GM23338 (cell line): ENCODE measurements around the gene FFAR3.

Source experiments
- CREB1 ChIP-seq: fragments of 250-450 bp; sonication (Bioruptor Pico); IDR thresholded peaks from 2 replicates; pipeline ENCODE4 v1.5.0; 2020; ENCODE audit warnings: low read depth, mild to moderate bottlenecking, moderate library complexity
- ETS1 ChIP-seq: IDR thresholded peaks from 2 replicates; pipeline ENCODE4 v1.6.1; 2016; ENCODE audit warnings: antibody characterized with exemption
- EZH2 ChIP-seq: fragments of 200-600 bp; sonication (generic); IDR thresholded peaks from one replicate; pipeline ENCODE4 v1.8.0; 2017; ENCODE audit warnings: antibody characterized with exemption, mild to moderate bottlenecking, low read depth; ENCODE audit not compliant: unreplicated experiment
- EZH2phosphoT487 ChIP-seq: fragments of 200-600 bp; sonication (generic); IDR thresholded peaks from one replicate; pipeline ENCODE4 v1.8.1; 2018; ENCODE audit warnings: antibody characterized with exemption; ENCODE audit not compliant: unreplicated experiment
- JUNB ChIP-seq: IDR thresholded peaks from one replicate; pipeline ENCODE4 v1.6.1; 2016; ENCODE audit warnings: antibody characterized with exemption; ENCODE audit not compliant: unreplicated experiment
- NANOG ChIP-seq: IDR thresholded peaks from 2 replicates; pipeline ENCODE4 v1.6.1; 2016; ENCODE audit warnings: antibody characterized with exemption, borderline replicate concordance
- POLR2AphosphoS5 ChIP-seq: IDR thresholded peaks from 2 replicates; pipeline ENCODE4 v1.6.1; 2016; ENCODE audit warnings: antibody characterized with exemption, low read depth
- STAT1 ChIP-seq: IDR thresholded peaks from one replicate; pipeline ENCODE4 v1.6.1; 2016; ENCODE audit warnings: antibody characterized with exemption; ENCODE audit not compliant: unreplicated experiment
- ZNF114 ChIP-seq: fragments of 250-450 bp; sonication (Bioruptor Pico); IDR thresholded peaks from 2 replicates; pipeline ENCODE4 v1.5.0; 2020; ENCODE audit warnings: mild to moderate bottlenecking, moderate library complexity
- ZNF331 ChIP-seq: fragments of 250-450 bp; sonication (Bioruptor Pico); IDR thresholded peaks from 2 replicates; pipeline ENCODE4 v1.5.0; 2020; ENCODE audit warnings: low read depth, mild to moderate bottlenecking, moderate library complexity
- TF ChIP-seq, protein P1 (sequence below), 2 experiments: fragments of 200-600 bp in 1 of 2; sonication (generic) in 1 of 2; conservative IDR thresholded peaks; 2 replicates each; pipeline versions ENCODE4 v1.5.1 to v1.6.1; 2016 to 2017; ENCODE audit warnings: antibody characterized with exemption in 2 of 2, low read depth in 2 of 2, mild to moderate bottlenecking in 2 of 2, moderate library complexity in 1 of 2
- TF ChIP-seq, protein P2 (sequence below): fragments of 250-450 bp; sonication (Bioruptor Pico); IDR thresholded peaks from 2 replicates; pipeline ENCODE4 v1.5.0; 2020; ENCODE audit warnings: mild to moderate bottlenecking, moderate library complexity
- TF ChIP-seq, protein P3 (sequence below): IDR thresholded peaks from one replicate; pipeline ENCODE4 v1.6.1; 2018; ENCODE audit warnings: antibody characterized with exemption; ENCODE audit not compliant: unreplicated experiment

DNA sequence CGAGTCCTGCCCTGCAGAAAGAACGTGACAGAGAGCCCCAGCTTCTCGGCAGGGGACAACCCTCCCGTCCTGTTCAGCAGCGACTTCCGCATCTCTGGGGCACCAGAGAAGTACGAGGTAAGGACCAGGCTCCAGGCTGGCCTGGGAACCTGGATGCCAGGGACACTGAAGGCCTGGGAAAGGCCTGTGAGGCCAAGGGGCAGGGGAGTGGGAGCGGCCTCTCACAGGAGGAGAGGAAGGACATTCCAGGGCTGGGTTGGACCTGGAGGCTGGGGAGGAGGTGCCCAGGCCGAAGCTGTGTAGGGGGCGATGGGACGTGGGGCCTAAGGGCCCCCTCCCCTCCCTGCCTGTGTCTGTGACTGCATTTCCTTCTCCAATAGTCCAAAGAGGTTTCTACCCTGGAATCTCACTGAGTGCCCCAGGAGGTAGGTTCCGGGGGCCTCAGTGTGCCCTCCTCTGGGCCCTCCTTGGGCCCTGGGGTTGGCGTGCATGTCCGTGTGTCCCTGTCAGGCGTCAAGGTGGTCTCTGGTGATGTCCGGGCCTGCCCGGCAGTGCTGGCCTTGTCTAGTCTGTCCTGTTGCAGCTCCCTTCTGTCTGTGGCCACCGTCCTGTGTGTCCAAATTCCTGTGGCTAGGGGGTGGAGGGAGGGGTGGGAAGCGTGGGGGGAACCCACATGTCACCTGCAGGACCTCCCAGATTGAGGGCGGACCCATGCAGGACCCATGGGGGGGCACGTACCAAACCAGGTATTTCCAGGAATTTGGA is 46.2 kb upstream of the FFAR3 start:
- TF ChIP-seq STAT1 (no peak), JUNB (no peak), ETS1 (no peak), EZH2 (no peak), POLR2AphosphoS5 (no peak), CREB1 (CRISPR knock-in tag) (no peak), EZH2phosphoT487 (no peak), NANOG (no peak), ZNF114 (CRISPR knock-in tag) (no peak), ZNF331 (CRISPR knock-in tag) (no peak)
- TF ChIP-seq, protein P1, sequence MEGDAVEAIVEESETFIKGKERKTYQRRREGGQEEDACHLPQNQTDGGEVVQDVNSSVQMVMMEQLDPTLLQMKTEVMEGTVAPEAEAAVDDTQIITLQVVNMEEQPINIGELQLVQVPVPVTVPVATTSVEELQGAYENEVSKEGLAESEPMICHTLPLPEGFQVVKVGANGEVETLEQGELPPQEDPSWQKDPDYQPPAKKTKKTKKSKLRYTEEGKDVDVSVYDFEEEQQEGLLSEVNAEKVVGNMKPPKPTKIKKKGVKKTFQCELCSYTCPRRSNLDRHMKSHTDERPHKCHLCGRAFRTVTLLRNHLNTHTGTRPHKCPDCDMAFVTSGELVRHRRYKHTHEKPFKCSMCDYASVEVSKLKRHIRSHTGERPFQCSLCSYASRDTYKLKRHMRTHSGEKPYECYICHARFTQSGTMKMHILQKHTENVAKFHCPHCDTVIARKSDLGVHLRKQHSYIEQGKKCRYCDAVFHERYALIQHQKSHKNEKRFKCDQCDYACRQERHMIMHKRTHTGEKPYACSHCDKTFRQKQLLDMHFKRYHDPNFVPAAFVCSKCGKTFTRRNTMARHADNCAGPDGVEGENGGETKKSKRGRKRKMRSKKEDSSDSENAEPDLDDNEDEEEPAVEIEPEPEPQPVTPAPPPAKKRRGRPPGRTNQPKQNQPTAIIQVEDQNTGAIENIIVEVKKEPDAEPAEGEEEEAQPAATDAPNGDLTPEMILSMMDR (conservative IDR thresholded peaks at IDR 0.05; ENCODE audit: low read depth in 2 of 2), result no peak
- TF ChIP-seq, protein P2, sequence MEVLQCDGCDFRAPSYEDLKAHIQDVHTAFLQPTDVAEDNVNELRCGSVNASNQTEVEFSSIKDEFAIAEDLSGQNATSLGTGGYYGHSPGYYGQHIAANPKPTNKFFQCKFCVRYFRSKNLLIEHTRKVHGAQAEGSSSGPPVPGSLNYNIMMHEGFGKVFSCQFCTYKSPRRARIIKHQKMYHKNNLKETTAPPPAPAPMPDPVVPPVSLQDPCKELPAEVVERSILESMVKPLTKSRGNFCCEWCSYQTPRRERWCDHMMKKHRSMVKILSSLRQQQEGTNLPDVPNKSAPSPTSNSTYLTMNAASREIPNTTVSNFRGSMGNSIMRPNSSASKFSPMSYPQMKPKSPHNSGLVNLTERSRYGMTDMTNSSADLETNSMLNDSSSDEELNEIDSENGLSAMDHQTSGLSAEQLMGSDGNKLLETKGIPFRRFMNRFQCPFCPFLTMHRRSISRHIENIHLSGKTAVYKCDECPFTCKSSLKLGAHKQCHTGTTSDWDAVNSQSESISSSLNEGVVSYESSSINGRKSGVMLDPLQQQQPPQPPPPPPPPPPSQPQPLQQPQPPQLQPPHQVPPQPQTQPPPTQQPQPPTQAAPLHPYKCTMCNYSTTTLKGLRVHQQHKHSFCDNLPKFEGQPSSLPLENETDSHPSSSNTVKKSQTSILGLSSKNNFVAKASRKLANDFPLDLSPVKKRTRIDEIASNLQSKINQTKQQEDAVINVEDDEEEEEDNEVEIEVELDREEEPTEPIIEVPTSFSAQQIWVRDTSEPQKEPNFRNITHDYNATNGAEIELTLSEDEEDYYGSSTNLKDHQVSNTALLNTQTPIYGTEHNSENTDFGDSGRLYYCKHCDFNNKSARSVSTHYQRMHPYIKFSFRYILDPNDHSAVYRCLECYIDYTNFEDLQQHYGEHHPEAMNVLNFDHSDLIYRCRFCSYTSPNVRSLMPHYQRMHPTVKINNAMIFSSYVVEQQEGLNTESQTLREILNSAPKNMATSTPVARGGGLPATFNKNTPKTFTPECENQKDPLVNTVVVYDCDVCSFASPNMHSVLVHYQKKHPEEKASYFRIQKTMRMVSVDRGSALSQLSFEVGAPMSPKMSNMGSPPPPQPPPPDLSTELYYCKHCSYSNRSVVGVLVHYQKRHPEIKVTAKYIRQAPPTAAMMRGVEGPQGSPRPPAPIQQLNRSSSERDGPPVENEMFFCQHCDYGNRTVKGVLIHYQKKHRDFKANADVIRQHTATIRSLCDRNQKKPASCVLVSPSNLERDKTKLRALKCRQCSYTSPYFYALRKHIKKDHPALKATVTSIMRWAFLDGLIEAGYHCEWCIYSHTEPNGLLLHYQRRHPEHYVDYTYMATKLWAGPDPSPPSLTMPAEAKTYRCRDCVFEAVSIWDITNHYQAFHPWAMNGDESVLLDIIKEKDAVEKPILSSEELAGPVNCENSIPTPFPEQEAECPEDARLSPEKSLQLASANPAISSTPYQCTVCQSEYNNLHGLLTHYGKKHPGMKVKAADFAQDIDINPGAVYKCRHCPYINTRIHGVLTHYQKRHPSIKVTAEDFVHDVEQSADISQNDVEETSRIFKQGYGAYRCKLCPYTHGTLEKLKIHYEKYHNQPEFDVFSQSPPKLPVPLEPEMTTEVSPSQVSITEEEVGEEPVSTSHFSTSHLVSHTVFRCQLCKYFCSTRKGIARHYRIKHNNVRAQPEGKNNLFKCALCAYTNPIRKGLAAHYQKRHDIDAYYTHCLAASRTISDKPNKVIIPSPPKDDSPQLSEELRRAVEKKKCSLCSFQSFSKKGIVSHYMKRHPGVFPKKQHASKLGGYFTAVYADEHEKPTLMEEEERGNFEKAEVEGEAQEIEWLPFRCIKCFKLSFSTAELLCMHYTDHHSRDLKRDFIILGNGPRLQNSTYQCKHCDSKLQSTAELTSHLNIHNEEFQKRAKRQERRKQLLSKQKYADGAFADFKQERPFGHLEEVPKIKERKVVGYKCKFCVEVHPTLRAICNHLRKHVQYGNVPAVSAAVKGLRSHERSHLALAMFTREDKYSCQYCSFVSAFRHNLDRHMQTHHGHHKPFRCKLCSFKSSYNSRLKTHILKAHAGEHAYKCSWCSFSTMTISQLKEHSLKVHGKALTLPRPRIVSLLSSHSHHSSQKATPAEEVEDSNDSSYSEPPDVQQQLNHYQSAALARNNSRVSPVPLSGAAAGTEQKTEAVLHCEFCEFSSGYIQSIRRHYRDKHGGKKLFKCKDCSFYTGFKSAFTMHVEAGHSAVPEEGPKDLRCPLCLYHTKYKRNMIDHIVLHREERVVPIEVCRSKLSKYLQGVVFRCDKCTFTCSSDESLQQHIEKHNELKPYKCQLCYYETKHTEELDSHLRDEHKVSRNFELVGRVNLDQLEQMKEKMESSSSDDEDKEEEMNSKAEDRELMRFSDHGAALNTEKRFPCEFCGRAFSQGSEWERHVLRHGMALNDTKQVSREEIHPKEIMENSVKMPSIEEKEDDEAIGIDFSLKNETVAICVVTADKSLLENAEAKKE (CRISPR knock-in tag), result no peak
- TF ChIP-seq, protein P3, sequence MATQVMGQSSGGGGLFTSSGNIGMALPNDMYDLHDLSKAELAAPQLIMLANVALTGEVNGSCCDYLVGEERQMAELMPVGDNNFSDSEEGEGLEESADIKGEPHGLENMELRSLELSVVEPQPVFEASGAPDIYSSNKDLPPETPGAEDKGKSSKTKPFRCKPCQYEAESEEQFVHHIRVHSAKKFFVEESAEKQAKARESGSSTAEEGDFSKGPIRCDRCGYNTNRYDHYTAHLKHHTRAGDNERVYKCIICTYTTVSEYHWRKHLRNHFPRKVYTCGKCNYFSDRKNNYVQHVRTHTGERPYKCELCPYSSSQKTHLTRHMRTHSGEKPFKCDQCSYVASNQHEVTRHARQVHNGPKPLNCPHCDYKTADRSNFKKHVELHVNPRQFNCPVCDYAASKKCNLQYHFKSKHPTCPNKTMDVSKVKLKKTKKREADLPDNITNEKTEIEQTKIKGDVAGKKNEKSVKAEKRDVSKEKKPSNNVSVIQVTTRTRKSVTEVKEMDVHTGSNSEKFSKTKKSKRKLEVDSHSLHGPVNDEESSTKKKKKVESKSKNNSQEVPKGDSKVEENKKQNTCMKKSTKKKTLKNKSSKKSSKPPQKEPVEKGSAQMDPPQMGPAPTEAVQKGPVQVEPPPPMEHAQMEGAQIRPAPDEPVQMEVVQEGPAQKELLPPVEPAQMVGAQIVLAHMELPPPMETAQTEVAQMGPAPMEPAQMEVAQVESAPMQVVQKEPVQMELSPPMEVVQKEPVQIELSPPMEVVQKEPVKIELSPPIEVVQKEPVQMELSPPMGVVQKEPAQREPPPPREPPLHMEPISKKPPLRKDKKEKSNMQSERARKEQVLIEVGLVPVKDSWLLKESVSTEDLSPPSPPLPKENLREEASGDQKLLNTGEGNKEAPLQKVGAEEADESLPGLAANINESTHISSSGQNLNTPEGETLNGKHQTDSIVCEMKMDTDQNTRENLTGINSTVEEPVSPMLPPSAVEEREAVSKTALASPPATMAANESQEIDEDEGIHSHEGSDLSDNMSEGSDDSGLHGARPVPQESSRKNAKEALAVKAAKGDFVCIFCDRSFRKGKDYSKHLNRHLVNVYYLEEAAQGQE, result no peak
